Mesendoderm (in vitro differentiated cells): ENCODE results near the gene NTNG1.
A peak's percentile ranks its signal among the peaks of the same experiment; 100 is the strongest.

Source experiments
- DNase-seq: peaks from one replicate; pipeline ENCODE4 v3.0.0; 2013
- H2AK5ac ChIP-seq: 2 replicates; pipeline ENCODE4 v1.6.1; 2013; ENCODE audit warnings: low read length, inconsistent platforms
- H2BK120ac ChIP-seq: 2 replicates; pipeline ENCODE4 v1.6.1; 2013; ENCODE audit warnings: low read depth, mild to moderate bottlenecking, low read length, moderate library complexity, mixed read lengths
- H2BK15ac ChIP-seq: replicated peaks from 2 replicates; pipeline ENCODE4 v1.6.1; 2013; ENCODE audit warnings: low read depth, mild to moderate bottlenecking, moderate library complexity
- H2BK5ac ChIP-seq: 2 replicates; pipeline ENCODE4 v1.6.1; 2013; ENCODE audit warnings: low read length, inconsistent platforms
- H3K18ac ChIP-seq: 2 replicates; pipeline ENCODE4 v1.6.1; 2013; ENCODE audit warnings: mild to moderate bottlenecking, low read length, mixed read lengths
- H3K23ac ChIP-seq: one replicate; pipeline ENCODE4 v1.6.1; 2013; ENCODE audit warnings: low read length
- H3K27ac ChIP-seq: 2 replicates; pipeline ENCODE4 v1.5.1; 2013; ENCODE audit warnings: low read depth, mild to moderate bottlenecking, inconsistent platforms, low read length, moderate library complexity
- H3K27me3 ChIP-seq: 2 replicates; pipeline ENCODE4 v1.6.1; 2013; ENCODE audit warnings: low read length, control low read depth, mild to moderate bottlenecking, inconsistent platforms; ENCODE audit not compliant: insufficient read depth, poor library complexity
- H3K36me3 ChIP-seq: 2 replicates; pipeline ENCODE4 v1.6.1; 2013; ENCODE audit warnings: low read length, inconsistent platforms; ENCODE audit not compliant: control insufficient read depth, insufficient read depth
- H3K4ac ChIP-seq: one replicate; pipeline ENCODE4 v1.6.1; 2013; ENCODE audit warnings: low read depth, mild to moderate bottlenecking, low read length, moderate library complexity
- H3K4me1 ChIP-seq: 2 replicates; pipeline ENCODE4 v1.6.1; 2013; ENCODE audit warnings: low read depth, low read length, inconsistent platforms; ENCODE audit not compliant: control insufficient read depth
- H3K4me2 ChIP-seq: 2 replicates; pipeline ENCODE4 v1.6.1; 2013; ENCODE audit warnings: low read length
- H3K4me3 ChIP-seq: 2 replicates; pipeline ENCODE4 v1.5.1; 2013; ENCODE audit warnings: mild to moderate bottlenecking, low read length
- H3K56ac ChIP-seq: one replicate; pipeline ENCODE4 v1.6.1; 2013; ENCODE audit warnings: low read length
- H3K79me1 ChIP-seq: 2 replicates; pipeline ENCODE4 v1.6.1; 2013; ENCODE audit warnings: low read length, inconsistent platforms
- H3K79me2 ChIP-seq: 2 replicates; pipeline ENCODE4 v1.6.1; 2013; ENCODE audit warnings: mild to moderate bottlenecking, low read length; ENCODE audit not compliant: control insufficient read depth, insufficient read depth
- H3K9ac ChIP-seq: 2 replicates; pipeline ENCODE4 v1.6.1; 2013; ENCODE audit warnings: low read length, inconsistent platforms
- H4K5ac ChIP-seq: one replicate; pipeline ENCODE4 v1.6.1; 2013; ENCODE audit warnings: low read length
- H4K8ac ChIP-seq: one replicate; pipeline ENCODE4 v1.6.1; 2013; ENCODE audit warnings: low read depth, mild to moderate bottlenecking, control low read depth, low read length, moderate library complexity
- WGBS: extraction: QIAGEN DNeasy Blood & Tissue Kit; methylation state at CpG from one replicate; pipeline ENCODE4 v1.1.7; 2013; ENCODE audit warnings: low lambda C conversion rate, missing lambda C conversion rate; ENCODE audit not compliant: insufficient coverage; ENCODE audit errors: extremely low coverage; 5-methylcytosine and 5-hydroxymethylcytosine counted together

The NTNG1 gene

DNA sequence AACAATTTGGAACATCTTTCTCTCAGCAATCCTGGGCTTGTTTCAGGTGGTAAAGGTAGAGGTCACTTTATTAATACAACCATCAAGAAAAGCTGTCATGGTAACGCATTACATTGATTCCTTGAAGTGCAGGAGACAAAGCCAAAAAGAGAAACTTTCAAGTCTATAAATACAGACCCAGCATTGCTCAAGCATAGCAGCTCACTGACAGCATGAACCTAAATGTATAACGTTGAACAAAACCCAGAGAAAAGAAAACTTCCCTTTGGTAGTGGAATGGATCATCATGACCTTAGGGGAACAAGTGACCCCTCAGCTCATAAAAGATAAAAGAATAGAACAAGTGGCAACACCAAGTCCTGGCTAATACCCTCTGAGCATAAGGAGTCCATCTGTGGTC, 332.2 kb downstream of the NTNG1 start:
- H2BK5ac ChIP-seq, result no peak overlapping the region
- no CpG with 5 or more reads among the region's 2 CpGs for WGBS

DNA sequence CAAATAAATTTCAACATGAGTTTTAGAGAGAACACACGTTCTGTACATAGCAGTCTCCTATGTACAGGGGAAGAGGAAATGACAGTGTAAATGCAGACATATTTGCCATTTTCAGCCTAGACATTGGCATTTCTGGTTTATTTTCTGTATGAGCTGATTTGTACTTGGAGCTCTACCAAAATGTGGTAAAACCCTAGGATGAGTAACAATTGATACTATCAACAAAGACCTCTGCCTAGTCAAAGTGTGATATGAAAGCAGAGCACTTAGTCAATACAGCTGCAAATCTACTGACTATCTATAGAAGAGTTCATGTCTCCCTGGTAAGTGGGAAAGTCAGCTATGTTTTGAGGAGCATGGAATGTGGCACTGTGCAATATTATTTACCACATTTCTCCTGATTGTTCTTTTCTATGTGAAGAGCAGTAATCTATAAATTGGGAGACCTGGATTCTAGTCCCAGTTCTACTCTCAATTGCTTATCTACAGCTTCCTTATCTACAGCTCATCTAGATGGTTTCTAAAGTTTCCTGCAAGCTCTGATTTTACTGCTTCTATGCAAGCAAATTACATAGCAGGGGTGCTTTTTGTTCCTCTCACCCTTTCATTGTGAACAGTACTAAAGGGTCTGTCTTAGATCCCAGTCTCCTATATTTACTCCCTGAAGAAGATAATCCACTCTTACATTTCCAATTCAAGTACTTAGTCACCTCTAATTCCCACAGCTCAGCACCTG, 334.2 kb downstream of the NTNG1 start:
- Histone ChIP-seq H3K36me3 (no peaks in the 10 kb centered on the region), H3K4me2 (no peak overlapping the region), H2BK15ac (no peak overlapping the region), H3K4ac (no peak overlapping the region), H4K8ac (no peak overlapping the region), H3K27me3 (no peaks in the 10 kb centered on the region), H3K79me2 (no peaks in the 10 kb centered on the region), H3K4me3 (no peak overlapping the region), H3K79me1 (no peaks in the 10 kb centered on the region), H3K27ac (no peak overlapping the region), H3K56ac (no peak overlapping the region), H3K4me1 (peaks cover 3% of the 10 kb centered on the region), H3K9ac (no peak overlapping the region), H2BK120ac (no peak overlapping the region), H2AK5ac (no peak overlapping the region), H3K18ac (no peak overlapping the region), H3K23ac (no peak overlapping the region), H4K5ac (no peak overlapping the region), H2BK5ac (no peak overlapping the region)
- no CpG with 5 or more reads among the region's 1 CpG for WGBS
- no peak for DNase-seq

More for the DNA sequence above, 332.2 kb downstream of the NTNG1 start:
- Histone ChIP-seq H3K27ac (no peak overlapping the region), H4K8ac (no peak overlapping the region), H2AK5ac (no peak overlapping the region), H3K79me2 (no peaks in the 10 kb centered on the region), H3K56ac (no peak overlapping the region), H3K9ac (no peak overlapping the region), H3K4ac (no peak overlapping the region), H3K36me3 (no peaks in the 10 kb centered on the region), H3K4me3 (no peak overlapping the region), H3K4me1 (peaks cover 3% of the 10 kb centered on the region), H2BK15ac (no peak overlapping the region), H3K18ac (no peak overlapping the region), H3K27me3 (no peaks in the 10 kb centered on the region), H2BK120ac (no peak overlapping the region), H3K79me1 (no peaks in the 10 kb centered on the region), H3K23ac (no peak overlapping the region), H3K4me2 (no peak overlapping the region), H4K5ac (no peak overlapping the region)
- no peak for DNase-seq

DNA sequence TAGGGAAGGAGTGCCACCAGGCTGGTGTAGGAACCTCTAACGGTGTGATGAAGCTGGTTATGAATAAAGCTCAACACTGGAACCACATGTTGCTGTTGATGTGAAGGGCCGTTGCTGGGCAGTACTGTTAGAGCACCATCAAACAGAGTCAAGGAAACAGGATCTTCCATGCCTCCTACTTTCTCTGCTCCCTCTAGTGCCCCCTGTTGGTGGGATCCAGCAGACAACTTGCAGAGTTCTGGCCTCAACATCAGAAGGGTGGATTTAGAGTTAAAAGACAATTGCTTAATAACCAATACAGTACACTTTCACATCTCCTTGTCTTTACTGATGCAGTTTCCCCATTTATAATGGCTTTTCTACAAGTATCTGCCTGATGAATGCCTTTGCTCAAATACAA, 336.4 kb downstream of the NTNG1 start:
- Histone ChIP-seq H3K56ac (no peak overlapping the region), H2AK5ac (no peak overlapping the region), H4K5ac (no peak overlapping the region), H3K18ac (no peak overlapping the region), H3K4ac (no peak overlapping the region), H4K8ac (no peak overlapping the region), H3K9ac (no peak overlapping the region), H3K4me3 (no peak overlapping the region), H3K4me1 (peaks cover 3% of the 10 kb centered on the region), H2BK5ac (no peak overlapping the region), H3K4me2 (no peak overlapping the region), H3K79me1 (no peaks in the 10 kb centered on the region), H2BK15ac (no peak overlapping the region), H3K27ac (no peak overlapping the region), H3K27me3 (no peaks in the 10 kb centered on the region), H3K36me3 (no peaks in the 10 kb centered on the region), H3K23ac (no peak overlapping the region), H3K79me2 (no peaks in the 10 kb centered on the region), H2BK120ac (no peak overlapping the region)
- no CpG with 5 or more reads among the region's 2 CpGs for WGBS
- peak; percentile 30 for DNase-seq

DNA sequence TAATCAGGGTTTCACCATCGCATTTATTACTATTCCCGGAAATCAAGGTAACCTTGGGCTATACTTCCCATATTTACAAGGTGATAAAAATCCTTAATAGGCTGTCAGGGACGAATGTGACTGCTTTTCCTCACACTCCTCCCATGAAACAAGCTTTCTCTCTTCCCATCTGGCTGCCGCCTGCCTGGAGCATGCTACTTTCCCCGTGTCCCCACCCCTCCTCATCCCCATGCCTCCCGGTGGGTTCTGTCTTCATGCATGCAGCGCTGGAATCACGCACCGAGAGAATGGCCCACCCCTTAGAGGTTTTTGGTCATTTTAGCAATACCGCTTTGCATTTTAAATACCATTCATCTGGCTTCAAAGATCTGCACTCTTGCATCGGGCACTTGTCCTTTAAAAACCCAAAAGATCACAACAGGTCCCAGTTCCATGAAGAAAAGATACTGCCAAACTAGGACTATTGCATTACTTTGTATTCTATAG, 339.1 kb downstream of the NTNG1 start:
- Histone ChIP-seq H2BK5ac (no peak overlapping the region), H3K56ac (no peak overlapping the region), H3K79me2 (no peaks in the 10 kb centered on the region), H3K36me3 (no peaks in the 10 kb centered on the region), H4K5ac (no peak overlapping the region), H3K4ac (no peak overlapping the region), H3K9ac (no peak overlapping the region), H2AK5ac (no peak overlapping the region), H3K4me1 (peaks cover 3% of the 10 kb centered on the region), H3K18ac (no peak overlapping the region), H3K4me3 (no peak overlapping the region), H2BK15ac (no peak overlapping the region), H4K8ac (no peak overlapping the region), H3K23ac (no peak overlapping the region), H2BK120ac (no peak overlapping the region), H3K4me2 (no peak overlapping the region), H3K79me1 (no peaks in the 10 kb centered on the region), H3K27ac (no peak overlapping the region), H3K27me3 (no peaks in the 10 kb centered on the region)
- DNase-seq, result no peak
- WGBS, result no CpG with 5 or more reads among the region's 11 CpGs

DNA sequence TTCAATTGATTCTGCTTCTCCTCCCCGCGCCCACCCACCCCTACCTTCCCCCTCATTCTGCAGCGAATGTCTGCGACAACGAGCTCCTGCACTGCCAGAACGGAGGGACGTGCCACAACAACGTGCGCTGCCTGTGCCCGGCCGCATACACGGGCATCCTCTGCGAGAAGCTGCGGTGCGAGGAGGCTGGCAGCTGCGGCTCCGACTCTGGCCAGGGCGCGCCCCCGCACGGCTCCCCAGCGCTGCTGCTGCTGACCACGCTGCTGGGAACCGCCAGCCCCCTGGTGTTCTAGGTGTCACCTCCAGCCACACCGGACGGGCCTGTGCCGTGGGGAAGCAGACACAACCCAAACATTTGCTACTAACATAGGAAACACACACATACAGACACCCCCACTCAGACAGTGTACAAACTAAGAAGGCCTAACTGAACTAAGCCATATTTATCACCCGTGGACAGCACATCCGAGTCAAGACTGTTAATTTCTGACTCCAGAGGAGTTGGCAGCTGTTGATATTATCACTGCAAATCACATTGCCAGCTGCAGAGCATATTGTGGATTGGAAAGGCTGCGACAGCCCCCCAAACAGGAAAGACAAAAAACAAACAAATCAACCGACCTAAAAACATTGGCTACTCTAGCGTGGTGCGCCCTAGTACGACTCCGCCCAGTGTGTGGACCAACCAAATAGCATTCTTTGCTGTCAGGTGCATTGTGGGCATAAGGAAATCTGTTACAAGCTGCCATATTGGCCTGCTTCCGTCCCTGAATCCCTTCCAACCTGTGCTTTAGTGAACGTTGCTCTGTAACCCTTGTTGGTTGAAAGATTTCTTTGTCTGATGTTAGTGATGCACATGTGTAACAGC, 339.9 kb downstream of the NTNG1 start:
- H3K4me2 ChIP-seq, result no peak overlapping the region
- H2BK120ac ChIP-seq, result no peak overlapping the region
- H3K27ac ChIP-seq, result no peak overlapping the region
- WGBS, result no CpG with 5 or more reads among the region's 37 CpGs
- no peaks in the 10 kb centered on the region for H3K79me1 ChIP-seq
- no peak overlapping the region for H4K8ac ChIP-seq
- H3K18ac ChIP-seq, result no peak overlapping the region
- no peaks in the 10 kb centered on the region for H3K27me3 ChIP-seq
- no peak overlapping the region for H2BK5ac ChIP-seq
- no peak overlapping the region for H3K4ac ChIP-seq
- H2BK15ac ChIP-seq, result no peak overlapping the region
- H3K56ac ChIP-seq, result no peak overlapping the region
- H3K4me1 ChIP-seq, result no peaks in the 10 kb centered on the region
- no peak overlapping the region for H3K9ac ChIP-seq
- H3K4me3 ChIP-seq, result no peak overlapping the region
- no peaks in the 10 kb centered on the region for H3K36me3 ChIP-seq
- no peaks in the 10 kb centered on the region for H3K79me2 ChIP-seq
- no peak overlapping the region for H4K5ac ChIP-seq
- no peak overlapping the region for H2AK5ac ChIP-seq
- H3K23ac ChIP-seq, result no peak overlapping the region
- DNase-seq, result no peak
